ENCODE results near the gene APOBEC3F. TPM values are rescaled to one million over a fixed set of nuclear protein-coding genes. Genes with fewer than 3 reads are reported as not detected.
A peak's percentile ranks its signal among the peaks of the same experiment; 100 is the strongest.
"Not testable (repeated sequence)": the region's sequence is repeated elsewhere in the genome, so short reads cannot be mapped to it uniquely, and the experiment has no call there.

The APOBEC3F gene
- total RNA-seq, 2 donors from 2014 or later = 21.7 to 31.6 TPM

DNA sequence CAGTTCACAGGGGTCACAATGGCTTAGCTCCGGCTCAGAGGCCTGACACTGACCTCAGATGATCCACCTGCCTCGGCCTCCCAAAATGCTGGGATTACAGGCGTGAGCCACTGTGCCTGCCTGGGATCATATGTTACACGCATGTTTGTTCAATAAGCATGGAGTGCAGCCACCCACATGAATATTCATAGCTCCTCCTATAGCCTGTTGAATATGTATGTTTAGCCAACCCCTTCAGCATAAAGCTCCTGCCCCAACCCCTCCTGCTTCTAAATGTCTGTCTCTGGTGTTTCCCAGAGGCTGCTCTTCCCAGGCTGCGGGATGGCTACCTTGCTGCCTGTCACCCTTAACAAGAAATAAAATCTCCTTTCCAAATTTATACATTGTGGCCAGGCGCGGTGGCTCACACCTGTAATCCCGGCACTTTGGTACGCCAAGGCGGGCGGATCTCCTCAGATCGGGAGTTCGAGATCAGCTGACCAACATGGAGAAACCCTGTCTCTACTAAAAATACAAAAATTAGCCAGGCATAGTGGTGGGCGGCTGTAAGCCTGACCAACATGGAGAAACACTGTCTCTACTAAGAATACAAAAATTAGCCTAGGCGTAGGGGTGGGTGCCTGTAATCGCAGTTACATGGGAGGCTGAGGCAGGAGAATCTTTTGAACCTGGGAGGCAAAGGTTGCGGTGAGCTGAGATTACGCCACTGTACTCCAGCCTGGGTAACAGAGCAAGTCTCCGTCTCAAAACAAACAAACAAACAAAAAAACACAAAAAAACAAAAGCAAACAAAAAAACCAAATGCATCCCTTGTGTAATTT, 1.1 kb upstream of the APOBEC3F start:
- H3K9me3 Mint-ChIP-seq = no peaks in the 10 kb centered on the region
- ATAC-seq (no peak), DNase-seq (ENCODE audit: low spot score) (no peak)
- H3K4me3 Mint-ChIP-seq = peak overlapping the region; percentile 88
- no peaks in the 10 kb centered on the region for H3K36me3 Mint-ChIP-seq
- peaks cover 4 to 23% of the 10 kb centered on the region in 2 donors for H3K4me1 Mint-ChIP-seq (ENCODE audit: low read depth in 2 of 2)
- H3K27ac Mint-ChIP-seq = peak overlapping the region; percentile 81 to 93
- no peaks in the 10 kb centered on the region for H3K27me3 Mint-ChIP-seq

DNA sequence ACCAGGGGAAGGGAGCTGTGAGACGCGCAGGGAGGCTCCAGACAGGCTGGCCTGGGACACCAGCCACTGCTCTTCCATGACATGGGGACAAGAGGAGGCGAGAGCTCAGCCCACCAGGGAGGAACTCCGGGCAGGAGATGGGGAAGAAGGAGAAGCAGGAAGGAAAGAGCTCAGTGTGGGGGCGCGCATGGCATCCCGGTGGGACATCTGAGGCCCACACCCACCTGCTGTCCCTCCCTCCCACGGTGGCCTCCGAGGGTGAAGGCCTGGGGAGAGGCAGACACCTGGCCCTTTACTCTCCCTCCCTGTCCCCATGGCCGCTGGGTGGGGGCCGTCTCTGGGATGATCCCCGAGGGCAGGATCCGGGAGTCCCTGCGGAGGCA, 518 bp upstream of the APOBEC3F start:
- H3K36me3 Mint-ChIP-seq; DNase-seq (ENCODE audit: low spot score); H3K9me3 Mint-ChIP-seq; H3K27me3 Mint-ChIP-seq; ATAC-seq: not testable (repeated sequence)
- H3K4me1 Mint-ChIP-seq (ENCODE audit: low read depth in 2 of 2) = peaks cover 4 to 26% of the 10 kb centered on the region in 2 donors
- peak overlapping the region; percentile 88 for H3K4me3 Mint-ChIP-seq
- peak overlapping the region; percentile 81 to 93 for H3K27ac Mint-ChIP-seq

DNA sequence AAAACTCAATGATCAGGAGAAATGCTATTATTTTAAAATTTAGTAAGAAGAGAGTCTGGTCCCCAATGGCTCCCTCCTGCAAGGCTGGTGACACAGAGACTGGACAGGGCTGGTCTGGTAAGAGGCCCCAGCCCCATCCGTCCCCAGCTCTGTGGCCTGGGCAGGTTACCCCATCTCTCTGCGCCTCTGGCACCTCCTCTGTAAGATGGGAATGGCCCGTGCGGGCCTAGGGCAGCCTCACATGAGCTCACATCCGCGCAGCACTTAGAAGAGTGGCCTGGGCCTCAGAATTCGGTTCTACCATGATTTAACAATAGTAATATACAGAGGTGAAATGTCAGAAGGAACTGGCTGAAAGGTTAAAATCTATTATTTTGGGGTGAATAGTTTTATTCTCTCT, 1.2 kb downstream of the APOBEC3F start:
- DNase-seq (ENCODE audit: low spot score) (no peak), ATAC-seq (no peak)
- peaks cover 13 to 42% of the 10 kb centered on the region in 2 donors for H3K4me1 Mint-ChIP-seq (ENCODE audit: low read depth in 2 of 2)
- H3K9me3 Mint-ChIP-seq = no peaks in the 10 kb centered on the region
- peak overlapping the region; percentile 88 for H3K4me3 Mint-ChIP-seq
- H3K27ac Mint-ChIP-seq = peak overlapping the region; percentile 81 to 93
- no peaks in the 10 kb centered on the region for H3K27me3 Mint-ChIP-seq
- H3K36me3 Mint-ChIP-seq = no peaks in the 10 kb centered on the region

DNA sequence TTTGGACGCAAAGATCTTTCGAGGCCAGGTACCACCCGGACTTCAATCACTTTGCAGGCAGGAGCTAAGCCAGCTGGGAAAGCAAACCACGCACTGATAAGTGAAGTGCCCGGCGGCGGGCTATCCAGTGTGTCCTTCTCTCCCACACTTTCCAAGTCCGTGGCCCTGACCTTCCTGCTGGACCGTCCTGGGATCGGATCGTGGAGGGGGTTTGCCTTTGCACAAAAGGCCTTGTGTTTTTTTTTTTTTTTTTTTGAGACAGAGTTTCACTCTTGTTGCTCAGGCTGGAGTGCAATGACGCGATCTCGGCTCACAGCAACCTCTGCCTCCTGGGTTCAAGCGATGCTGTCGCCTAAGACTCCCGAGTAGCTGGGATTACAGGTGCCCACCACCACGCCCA, 2.4 kb downstream of the APOBEC3F start:
- not testable (repeated sequence) for H3K27me3 Mint-ChIP-seq; DNase-seq (ENCODE audit: low spot score); H3K36me3 Mint-ChIP-seq; H3K27ac Mint-ChIP-seq; H3K9me3 Mint-ChIP-seq; ATAC-seq; H3K4me3 Mint-ChIP-seq
- H3K4me1 Mint-ChIP-seq (ENCODE audit: low read depth in 2 of 2) = peaks cover 17 to 46% of the 10 kb centered on the region in 2 donors

DNA sequence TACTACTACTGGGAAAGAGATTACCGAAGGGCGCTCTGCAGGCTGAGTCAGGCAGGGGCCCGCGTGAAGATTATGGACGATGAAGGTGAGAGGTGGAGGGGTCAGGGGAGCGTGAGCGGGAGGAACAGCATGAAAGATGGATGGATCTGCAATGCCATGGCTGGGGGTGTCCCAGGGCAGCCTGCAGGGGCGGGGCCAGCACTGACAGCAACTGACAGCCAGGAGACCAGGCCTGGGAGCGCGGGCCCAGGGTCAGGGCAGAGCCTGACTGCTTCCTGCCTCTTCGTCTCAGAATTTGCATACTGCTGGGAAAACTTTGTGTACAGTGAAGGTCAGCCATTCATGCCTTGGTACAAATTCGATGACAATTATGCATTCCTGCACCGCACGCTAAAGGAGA, 4.5 kb downstream of the APOBEC3F start:
- not testable (repeated sequence) for H3K27me3 Mint-ChIP-seq

DNA sequence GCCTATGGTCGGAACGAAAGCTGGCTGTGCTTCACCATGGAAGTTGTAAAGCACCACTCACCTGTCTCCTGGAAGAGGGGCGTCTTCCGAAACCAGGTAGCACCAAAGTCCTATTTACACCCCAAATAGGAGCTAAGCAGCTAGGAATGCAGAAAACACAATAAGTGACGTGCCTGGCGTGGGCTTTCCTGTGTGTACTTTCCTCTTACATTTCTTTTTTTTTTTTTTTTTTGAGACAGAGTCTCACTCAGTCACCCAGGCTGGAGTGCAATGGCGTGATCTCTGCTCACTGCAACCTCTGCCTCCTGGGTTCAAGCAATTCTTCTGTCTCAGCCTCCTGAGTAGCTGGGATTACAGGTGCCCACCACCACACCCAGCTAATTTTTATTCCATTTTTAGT, 8.8 kb downstream of the APOBEC3F start:
- H3K36me3 Mint-ChIP-seq; H3K9me3 Mint-ChIP-seq; H3K27me3 Mint-ChIP-seq; H3K4me3 Mint-ChIP-seq; DNase-seq (ENCODE audit: low spot score); ATAC-seq: not testable (repeated sequence)
- Mint-ChIP-seq H3K27ac (peak overlapping the region in 1 of 2 donors; percentile 35), H3K4me1 (ENCODE audit: low read depth in 2 of 2) (peaks cover 13 to 37% of the 10 kb centered on the region in 2 donors)

More for the DNA sequence above, 4.5 kb downstream of the APOBEC3F start:
- DNase-seq (ENCODE audit: low spot score); H3K4me3 Mint-ChIP-seq; H3K36me3 Mint-ChIP-seq; H3K9me3 Mint-ChIP-seq; ATAC-seq: not testable (repeated sequence)
- Mint-ChIP-seq H3K4me1 (ENCODE audit: low read depth in 2 of 2) (peaks cover 14 to 39% of the 10 kb centered on the region in 2 donors), H3K27ac (peak overlapping the region in 1 of 2 donors; percentile 37)

DNA sequence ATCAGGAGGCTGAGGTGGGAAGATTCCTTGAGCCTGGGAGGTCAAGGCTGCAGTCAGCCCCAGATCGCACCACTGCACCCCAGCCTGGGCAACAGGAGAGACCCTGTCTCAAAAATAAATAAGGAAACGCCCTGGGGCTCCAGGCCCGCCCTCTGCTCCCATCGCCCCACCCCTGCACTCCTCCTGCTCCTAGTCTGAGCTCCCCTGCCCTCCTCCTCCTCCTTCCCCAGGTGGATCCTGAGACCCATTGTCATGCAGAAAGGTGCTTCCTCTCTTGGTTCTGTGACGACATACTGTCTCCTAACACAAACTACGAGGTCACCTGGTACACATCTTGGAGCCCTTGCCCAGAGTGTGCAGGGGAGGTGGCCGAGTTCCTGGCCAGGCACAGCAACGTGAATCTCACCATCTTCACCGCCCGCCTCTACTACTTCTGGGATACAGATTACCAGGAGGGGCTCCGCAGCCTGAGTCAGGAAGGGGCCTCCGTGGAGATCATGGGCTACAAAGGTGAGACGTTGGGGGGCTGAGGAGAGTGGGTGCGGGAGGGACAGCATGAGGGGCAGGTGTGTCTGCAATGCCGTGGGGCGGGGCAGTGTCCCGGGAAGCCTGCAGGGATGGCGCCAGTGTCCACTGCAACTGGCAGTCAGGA, 11.3 kb downstream of the APOBEC3F start:
- not testable (repeated sequence) for H3K27me3 Mint-ChIP-seq; DNase-seq (ENCODE audit: low spot score)

DNA sequence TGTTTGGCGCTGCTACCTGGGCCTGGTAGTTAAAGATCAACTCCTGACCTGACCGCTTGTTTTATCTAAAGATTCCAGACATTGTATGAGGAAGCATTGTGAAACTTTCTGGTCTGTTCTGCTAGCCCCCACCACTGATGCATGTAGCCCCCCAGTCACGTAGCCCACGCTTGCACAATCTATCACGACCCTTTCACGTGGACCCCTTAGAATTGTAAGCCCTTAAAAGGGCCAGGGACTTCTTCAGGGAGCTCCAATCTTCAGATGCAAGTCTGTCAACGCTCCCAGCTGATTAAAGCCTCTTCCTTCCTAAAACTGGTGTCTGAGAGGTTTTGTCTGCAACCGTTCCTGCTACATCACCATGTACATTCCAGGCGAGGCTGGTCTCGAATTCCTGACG, 15.0 kb downstream of the APOBEC3F start:
- Mint-ChIP-seq H3K27ac (no peak overlapping the region), H3K4me1 (ENCODE audit: low read depth in 2 of 2) (peaks cover 0 to 12% of the 10 kb centered on the region in 2 donors), H3K4me3 (no peak overlapping the region), H3K36me3 (no peaks in the 10 kb centered on the region), H3K27me3 (no peaks in the 10 kb centered on the region), H3K9me3 (no peaks in the 10 kb centered on the region)
- no peak for ATAC-seq
- no peak for DNase-seq (ENCODE audit: low spot score)

More for the DNA sequence above, 11.3 kb downstream of the APOBEC3F start:
- peaks cover 4 to 18% of the 10 kb centered on the region in 2 donors for H3K4me1 Mint-ChIP-seq (ENCODE audit: low read depth in 2 of 2)
- not testable (repeated sequence) for H3K36me3 Mint-ChIP-seq, H3K9me3 Mint-ChIP-seq, ATAC-seq, H3K4me3 Mint-ChIP-seq, H3K27ac Mint-ChIP-seq

DNA sequence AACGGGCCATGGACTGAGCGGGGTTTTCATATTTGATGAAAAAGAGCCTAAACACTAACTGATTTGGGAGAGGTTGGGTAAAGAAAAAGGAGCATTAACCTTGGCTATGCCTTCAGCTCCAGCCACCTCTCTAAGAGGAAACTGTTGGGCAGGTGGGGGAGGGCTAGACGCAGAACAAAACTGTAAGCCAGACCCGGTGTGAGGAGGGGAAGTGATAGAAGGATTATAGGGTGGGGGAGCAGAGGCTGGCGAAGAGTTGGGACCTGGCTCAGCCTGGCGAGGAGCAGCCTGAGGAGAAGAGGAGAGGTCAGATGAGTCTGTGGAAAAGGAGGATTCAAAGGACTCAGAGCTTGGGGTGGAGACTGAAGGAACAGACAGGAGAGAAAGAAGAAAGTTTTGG, 20.6 kb downstream of the APOBEC3F start:
- not testable (repeated sequence) for ATAC-seq; H3K4me1 Mint-ChIP-seq (ENCODE audit: low read depth in 2 of 2); H3K27ac Mint-ChIP-seq; DNase-seq (ENCODE audit: low spot score); H3K4me3 Mint-ChIP-seq; H3K9me3 Mint-ChIP-seq; H3K27me3 Mint-ChIP-seq; H3K36me3 Mint-ChIP-seq

DNA sequence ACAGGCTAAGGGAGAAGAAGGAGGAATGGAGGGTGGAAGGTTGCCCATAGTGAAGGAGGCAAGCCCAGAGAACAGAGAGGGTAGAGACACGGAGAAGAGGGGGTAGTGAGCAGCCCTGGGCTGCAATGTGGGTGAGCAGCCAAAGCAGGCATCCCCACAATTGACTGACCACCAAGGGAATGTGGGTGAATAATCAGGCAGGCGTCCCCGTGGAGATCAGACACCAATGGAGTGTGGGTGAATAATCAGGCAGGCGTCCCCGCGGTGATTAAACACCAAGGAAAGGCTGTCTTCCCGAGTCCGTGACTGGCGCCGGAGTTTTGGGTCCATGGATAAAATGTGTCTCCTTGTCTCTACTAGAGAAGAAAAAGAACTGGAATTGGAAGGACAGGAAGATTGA, 21.3 kb downstream of the APOBEC3F start:
- H3K9me3 Mint-ChIP-seq; H3K27me3 Mint-ChIP-seq; H3K36me3 Mint-ChIP-seq; H3K27ac Mint-ChIP-seq; ATAC-seq; DNase-seq (ENCODE audit: low spot score); H3K4me1 Mint-ChIP-seq (ENCODE audit: low read depth in 2 of 2); H3K4me3 Mint-ChIP-seq: not testable (repeated sequence)

DNA sequence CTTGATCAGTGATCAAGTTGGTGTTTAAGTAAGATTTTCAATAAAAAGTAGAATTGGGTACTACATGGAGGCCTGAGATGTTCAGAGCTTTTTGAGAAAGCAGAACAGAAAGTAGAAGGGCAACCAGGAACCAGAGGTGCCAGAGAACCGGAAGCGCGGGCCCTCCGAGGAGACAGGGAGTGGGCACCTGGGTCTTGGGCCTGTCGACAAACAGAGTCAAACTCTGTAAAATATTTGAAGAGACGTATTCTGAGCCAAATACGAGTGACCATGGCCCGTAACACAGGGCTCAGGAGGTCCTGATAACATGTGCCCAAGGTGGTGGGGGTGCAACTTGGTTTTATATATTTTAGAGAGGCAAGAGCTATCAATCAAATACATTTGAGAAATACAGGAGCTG, 23.2 kb downstream of the APOBEC3F start:
- not testable (repeated sequence) for H3K4me1 Mint-ChIP-seq (ENCODE audit: low read depth in 2 of 2); H3K36me3 Mint-ChIP-seq; DNase-seq (ENCODE audit: low spot score); ATAC-seq; H3K9me3 Mint-ChIP-seq; H3K27ac Mint-ChIP-seq; H3K27me3 Mint-ChIP-seq
- H3K4me3 Mint-ChIP-seq = peak overlapping the region; percentile 23

DNA sequence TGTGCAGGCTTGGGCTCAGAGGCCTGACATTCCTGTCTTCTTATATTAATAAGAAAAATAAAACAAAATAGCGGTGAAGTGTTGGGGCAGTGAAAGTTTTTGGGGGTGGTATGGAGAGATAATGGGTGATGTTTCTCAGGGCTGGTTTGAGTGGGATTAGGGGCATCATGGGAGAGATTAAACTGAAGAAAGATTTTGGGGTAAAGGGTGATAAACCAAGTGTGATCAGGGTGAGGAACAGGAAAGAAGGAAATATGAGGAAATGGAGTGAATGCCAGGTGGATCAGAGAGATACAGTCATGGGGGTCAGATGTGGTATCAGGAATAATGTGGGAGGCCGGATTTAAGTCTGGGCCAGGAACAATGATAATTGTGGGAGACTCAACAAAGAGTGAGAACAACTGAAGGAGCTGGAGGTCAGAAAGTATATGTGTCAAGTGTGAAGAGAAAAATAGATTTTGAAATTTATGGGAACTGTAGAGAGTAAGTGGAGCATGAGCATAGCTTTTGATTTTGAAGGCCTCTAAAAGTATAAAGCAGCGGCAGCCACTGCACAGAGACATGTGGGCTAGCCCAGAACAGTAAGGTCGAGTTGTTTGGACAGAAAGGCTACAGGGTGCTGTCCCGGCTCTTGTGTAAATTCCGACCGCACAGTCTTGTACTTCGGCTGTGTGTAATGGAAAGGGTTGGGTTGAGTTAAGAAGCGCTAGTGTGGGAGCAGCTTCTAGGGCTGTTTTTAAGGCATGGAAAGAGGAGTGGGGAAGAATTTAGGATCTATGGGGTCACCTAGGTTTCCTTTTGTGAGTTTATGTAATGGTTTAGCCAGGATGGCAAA, 26.0 kb downstream of the APOBEC3F start:
- H3K4me1 Mint-ChIP-seq (ENCODE audit: low read depth in 2 of 2); H3K36me3 Mint-ChIP-seq; ATAC-seq; H3K27ac Mint-ChIP-seq; H3K9me3 Mint-ChIP-seq; H3K4me3 Mint-ChIP-seq; H3K27me3 Mint-ChIP-seq; DNase-seq (ENCODE audit: low spot score): not testable (repeated sequence)

DNA sequence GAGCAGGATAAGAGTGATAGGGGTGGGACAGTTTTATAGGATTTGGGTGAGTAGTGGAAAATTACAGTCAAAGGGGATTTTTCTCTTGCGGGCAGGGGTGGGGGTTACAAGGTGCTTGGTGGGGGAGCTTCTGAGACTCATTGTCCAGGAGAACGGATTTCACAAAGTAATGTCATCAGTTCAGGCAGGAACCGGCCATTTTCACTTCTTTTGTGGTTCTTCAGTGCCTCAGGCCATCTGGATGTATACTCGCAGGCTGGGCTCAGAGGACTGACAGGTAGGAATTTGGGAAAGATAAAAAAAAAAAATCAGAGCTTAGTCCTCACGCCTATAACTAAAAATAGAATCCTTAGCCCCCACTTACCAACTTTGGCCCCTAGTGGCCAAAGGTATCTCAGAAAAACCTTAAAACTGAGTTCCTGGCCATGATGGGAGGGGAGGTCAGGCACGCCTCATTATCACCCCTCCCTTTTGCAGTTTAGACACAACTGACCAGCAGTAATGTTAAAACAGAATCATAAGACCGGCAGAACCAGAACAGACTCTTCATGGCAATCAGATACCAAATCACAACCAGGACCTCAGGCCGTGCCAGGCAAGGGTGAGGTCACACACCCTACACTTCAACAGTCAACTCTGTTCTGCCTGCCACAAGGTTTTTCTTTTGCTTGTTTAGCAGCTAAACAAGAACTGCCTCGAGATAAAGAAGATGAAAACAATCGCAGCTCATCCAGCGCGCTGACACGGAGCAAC, 27.5 kb downstream of the APOBEC3F start:
- Mint-ChIP-seq H3K36me3 (no peaks in the 10 kb centered on the region), H3K4me3 (no peak overlapping the region), H3K27me3 (no peaks in the 10 kb centered on the region), H3K4me1 (ENCODE audit: low read depth in 2 of 2) (peaks cover 5 to 6% of the 10 kb centered on the region in 2 donors), H3K27ac (no peak overlapping the region), H3K9me3 (no peaks in the 10 kb centered on the region)
- no peak for DNase-seq (ENCODE audit: low spot score)
- no peak for ATAC-seq

Data from natural killer cell treated with Interleukin-12 subunit alpha and Interleukin-12 subunit beta and Interleukin-15 and Interleukin-18, amount 100 ng/mL, for 72 hours (primary cell).